ENCODE results near the gene SETSIP.
"Not testable (repeated sequence)": the region's sequence is repeated elsewhere in the genome, so short reads cannot be mapped to it uniquely, and the experiment has no call there.

The SETSIP gene, protein sequence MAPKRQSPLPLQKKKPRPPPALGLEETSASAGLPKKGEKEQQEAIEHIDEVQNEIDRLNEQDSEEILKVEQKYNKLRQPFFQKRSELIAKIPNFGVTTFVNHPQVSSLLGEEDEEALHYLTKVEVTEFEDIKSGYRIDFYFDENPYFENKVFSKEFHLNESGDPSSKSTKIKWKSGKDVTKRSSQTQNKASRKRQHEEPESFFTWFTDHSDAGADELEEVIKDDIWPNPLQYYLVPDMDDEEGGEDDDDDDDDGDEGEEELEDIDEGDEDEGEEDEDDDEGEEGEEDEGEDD

DNA sequence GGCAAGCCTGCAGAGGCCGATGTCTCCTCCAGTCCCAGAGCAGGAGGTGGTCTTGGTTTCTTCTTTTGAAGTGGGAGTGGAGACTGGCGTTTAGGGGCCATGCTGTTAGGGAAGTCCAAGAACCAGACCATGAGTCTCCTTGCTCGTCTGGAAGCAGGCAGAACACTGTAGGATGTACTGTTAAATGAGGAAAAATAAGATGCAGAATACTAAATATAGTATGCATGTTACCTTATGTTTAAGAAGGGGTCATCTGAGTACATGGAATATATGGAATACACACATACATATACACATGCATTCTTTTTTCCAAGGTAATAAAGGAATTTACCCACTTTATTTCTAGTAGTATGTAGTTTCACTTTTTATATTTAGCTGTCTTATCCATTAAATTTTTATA is at the start of gene SETSIP:
Gene SETSIP (minus strand): TSS at position 101 of the 400 bp plus-strand sequence. CDS start 0 bp downstream, at position 101.
- no peak for DNase-seq

DNA sequence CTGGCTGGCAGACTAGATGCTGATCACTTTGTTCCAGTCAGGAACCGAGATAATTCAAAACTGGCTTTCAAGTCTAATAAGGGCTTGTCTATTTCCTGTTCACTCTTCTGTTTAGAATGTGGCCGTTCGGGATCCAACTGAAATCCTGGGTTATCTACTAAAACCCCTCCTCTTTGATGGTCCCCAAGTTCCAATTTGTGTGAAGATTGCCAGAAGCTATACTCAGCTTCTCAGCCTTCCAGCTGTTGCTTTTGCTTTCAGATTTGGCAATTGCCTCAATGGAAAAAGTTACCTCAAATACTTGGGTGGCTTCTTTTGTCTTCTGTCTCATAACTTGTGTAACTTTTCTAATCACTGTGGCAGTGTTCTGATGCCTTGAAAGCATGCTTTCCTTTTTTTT is 48.7 kb upstream of the SETSIP start:
- DNase-seq, result peak; percentile 40

DNA sequence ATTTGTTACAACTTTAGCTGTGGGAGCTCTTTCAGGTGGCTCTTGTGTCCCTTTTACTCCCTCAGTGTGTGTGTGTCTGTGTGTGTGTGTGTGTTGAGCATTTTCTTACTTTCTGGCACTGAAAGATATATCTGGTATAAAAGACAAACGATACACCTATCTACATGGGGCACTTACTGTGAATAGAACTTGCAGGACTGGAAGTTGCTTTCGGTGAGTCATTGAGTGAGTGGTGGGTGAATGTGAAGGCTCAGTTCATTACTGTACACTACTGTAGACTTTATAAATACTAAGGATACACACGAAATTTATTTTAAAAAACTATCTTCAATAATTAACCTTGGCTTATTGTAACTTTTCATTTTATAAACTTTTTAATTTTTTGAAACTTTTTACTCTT is 43.6 kb upstream of the SETSIP start:
- peak; percentile 18 for DNase-seq

DNA sequence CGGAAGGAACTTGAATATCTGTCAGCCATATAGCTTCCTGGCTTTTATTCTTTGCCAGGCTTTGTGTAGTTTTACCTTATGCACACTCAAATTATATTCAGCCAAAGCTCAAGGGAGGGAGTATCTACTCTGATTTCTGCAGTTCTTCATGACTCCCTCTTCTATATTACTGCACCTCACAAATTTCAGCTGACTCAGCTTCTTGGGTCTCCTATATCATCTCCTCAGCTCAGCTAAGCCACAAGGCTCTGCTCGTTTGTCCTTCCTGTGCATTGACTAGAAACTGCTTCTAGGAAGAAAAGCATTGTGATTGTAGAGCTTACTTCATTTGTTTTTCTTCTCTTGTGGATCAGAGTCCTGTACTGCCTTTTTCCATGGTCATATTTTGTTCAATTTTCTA is 42.3 kb upstream of the SETSIP start:
- no peak for DNase-seq

DNA sequence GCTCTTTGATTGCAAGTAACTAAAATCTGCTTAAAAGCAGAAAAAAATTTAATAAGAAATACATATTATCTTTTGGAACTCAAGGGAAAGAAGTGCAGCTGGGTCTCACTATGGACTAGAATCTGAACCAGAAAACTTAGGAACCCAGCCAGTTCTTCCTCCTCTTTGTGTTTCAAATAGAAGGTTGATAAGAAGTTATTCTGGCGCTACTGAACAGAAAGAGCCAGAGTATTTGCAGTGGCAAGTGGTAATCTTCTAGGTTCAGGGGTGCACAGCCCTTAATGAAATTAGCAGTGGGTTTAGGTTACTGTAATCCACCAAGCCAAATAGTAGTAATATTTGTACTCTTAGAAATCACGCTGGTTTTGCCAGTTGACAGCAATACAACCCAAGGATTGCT is 33.4 kb upstream of the SETSIP start:
- DNase-seq, result no peak

DNA sequence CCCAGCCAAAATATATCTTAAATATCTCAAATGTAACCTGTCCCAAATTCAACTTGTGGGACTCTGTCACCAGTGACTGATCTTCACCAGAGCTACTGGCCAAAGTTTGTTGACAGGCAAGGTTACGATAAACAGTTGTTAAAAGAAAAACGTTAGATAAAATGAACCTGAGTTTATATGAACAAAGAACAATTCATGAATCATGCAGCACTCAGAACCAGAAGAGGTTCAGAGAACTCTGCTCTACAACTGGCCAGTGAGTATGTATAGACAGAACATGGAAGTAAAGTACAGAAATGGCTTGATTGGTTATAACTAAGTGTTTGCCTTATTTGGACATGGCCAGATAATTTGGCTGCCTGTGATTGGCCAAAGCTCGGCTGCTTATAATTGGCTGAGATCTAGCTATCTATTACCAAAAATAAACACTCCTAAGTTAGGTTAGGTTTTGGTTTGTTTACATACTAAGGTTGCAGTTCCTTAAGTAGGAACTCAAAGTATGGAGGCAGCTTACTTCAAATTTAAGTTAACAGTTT is 30.4 kb upstream of the SETSIP start:
- no peak for DNase-seq

DNA sequence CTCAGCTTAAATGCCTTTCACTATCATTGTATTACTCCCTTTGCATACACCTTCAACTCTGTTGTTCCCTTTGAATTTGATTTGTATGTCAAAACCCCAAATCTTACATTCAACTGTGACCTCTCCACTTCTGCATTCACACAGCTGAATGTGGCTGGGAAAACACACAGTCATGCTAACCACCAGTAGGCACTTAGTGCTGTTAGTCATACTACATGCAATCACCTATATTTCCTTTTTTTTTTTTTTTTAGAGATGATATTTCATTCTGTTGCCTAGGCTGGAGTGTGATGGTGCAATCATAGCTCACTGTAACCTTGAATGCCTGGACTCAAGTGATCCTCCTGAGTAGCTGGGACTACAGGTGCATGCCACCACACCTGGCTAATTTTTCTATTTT is 21.1 kb upstream of the SETSIP start:
- DNase-seq, result peak; percentile 60

DNA sequence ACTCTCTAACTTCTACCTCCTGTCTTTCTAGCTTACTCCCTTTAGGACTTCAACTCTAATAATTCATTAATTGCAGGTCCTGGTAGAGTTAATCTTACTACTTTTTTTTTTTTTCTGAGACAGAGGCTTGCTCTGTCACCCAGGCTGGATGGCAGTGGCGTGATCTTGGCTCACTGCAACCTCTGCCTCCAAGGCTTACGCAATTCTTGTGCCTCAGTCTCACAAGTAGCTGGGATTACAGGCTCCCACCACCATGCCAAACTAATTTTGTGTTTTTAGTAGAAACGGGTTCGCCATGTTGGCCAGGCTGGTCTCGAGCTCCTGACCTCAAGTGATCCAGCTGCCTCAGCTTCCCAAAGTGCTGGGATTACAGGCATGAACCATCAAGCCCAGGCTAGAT is 20.7 kb upstream of the SETSIP start:
- DNase-seq, result no peak

DNA sequence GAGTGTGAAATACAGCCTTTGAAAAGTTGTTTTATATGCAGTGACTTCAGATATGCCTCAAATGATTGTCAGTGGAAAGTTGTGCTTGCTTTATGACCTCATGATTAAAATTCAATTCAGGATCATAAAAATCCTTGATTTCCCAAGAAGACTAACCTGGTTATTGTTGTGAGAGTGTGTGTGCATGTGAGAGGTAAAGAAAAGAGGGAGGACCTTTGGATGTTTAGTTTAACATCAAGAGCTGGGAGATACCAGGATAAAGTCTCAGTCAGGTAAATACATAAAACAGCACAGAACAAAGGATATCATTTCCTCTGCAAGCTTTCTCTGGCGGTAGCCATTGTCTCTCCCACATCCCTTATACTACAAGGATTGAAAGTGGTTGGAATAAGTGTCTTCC is 19.4 kb upstream of the SETSIP start:
- DNase-seq, result no peak

DNA sequence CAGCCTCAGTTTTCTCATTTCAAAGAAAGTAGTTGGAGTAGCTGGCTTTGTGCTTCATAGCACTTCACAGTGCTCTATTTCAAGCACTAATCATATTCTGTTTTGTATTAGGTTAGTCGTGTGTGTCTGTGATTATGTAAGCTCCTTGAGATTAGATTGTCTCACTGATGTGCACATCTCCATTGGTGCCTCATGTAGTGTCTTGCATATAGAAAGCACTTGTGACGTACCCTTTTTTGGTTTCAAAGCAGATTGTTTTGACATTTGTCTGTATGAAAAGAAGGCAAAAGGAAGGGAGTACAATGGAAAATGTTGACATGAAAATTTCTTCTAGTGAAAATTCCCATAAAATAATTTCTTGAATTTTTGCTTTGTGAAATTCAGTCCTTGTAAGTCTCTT is 18.9 kb upstream of the SETSIP start:
- no peak for DNase-seq

DNA sequence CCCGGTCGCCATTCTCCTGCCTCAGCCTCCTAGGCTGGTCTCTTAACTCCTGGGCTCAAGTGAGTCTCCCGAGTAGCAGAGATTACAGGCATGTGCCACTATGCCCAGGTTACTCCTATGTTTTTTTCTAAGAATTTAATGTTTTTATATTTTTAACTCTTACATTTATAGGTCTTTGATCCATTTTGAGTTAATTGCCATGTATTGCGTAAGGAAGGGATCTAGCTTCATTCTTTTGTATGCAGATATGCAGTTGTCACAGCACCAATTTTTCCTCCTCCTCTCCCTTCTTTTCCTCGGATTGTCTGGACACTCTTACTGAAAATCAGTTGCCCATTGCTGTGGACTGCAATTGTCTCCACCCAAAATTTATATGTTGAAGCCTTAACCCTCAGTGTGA is 16.4 kb upstream of the SETSIP start:
- no peak for DNase-seq

DNA sequence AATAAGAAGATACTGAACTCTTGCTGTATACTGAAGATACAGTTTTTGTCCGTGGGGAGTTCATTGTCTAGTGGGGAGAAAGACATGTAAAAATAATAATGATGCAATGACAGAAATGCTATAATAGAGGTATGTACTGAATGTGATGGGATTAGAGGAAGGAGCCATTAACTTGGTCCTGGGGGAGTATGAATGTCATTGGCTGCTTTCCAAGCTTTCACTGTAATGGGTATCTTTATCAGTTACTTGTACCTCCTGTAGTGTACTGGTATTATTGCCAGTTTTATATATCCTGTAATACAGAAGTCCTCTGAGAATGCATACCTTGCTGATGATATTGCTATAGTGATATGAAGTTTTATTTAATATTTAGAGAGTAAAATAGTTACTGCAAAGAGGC is 12.3 kb upstream of the SETSIP start:
- DNase-seq, result peak; percentile 15

DNA sequence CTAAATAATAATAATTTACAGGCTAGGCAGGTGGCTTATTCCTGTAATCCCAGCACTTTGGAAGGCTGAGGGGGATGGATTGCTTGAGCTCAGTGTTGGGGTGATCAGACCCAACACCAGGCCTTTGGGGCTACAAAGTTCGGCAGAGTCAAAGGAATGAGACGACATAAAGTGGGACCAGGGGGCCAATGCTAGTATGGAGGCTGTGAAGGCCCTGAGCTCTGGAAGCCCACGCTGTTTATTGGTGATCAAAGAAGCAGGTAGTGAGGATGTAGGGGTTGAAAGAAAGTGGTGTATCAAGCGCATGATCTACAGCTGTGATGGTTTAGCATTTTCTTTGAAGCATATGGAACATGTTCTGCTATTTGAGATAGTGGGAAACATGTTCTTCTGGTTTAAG is 10.5 kb upstream of the SETSIP start:
- DNase-seq, result peak; percentile 18

DNA sequence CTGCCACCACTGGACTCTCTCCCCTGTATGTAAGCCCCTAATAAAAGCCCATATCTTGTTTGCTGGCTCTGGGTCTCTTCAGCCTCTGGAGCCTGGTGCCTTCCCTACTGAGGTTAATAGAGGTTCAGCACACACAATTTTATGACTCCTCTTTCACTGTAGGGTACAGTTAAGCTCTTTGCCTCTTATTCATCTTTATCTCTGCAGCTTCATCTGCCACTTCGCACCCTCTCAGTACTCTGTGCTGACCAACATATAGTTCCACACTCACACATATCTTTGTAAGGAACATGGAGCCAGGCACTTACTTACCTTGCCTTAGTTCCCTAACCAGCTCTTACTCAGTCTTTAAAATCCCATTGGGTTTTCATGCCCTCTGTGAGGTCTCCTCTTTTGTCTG is 9.4 kb upstream of the SETSIP start:
- no peak for DNase-seq

DNA sequence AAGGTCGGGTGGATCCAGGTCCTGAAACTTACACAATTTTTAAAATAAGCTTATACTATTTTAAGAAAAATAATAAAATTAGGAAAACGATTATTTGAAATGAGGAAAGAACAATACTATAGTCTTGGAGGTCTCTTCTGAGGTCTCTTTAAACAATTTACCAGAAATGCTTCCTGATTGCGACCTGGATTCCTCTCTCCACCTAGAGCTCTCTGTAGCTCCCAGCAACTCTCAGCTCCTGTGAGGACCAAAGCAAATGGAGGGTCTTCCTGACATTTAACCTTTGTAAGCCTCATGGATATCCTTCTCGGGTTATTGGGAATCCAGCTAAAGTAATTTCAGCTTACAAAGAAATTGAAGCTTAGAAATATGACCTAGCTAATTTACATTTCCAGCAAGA is 5.8 kb upstream of the SETSIP start:
- no peak for DNase-seq

DNA sequence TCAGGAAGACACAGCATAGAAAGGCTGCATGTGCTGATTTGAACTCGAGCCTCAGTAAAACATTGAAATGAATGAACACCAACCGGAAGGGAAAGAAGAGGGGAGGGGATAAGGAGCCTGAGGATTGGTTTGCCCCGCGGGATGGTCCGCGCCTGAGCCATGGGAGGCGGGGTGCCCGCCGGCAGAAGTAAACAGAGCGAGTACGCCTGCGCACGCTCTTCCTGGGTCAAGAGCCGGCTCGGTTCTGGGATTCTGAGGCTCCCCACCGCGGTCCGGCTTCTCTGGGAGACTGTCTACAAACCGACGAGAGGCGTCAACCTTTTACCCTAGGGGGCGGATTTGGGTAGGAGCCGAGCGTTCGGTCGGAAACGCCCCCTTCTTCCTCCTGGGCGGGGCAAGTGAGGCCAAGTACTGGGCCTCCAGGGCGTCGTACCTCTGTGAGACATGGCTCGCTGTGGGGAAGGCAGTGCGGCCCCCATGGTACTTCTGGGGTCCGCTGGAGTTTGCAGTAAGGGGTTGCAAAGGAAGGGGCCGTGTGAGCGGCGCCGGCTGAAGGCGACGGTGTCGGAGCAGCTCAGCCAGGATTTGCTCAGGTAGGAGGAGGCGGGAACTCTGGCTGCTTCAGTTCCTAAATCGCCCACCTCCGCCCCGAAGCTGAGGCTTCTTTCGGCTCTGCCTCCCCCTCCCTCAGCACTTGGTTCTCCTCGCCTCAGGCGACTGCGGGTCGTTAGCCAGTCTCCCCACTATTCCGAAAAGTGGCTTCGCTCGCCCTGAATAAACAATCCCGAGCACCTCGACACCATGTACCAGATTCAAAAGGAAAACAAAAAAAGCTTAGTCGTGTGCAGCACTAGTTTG is 5.1 kb upstream of the SETSIP start, which contains the start of gene BTBD8:
Gene BTBD8 (plus strand): TSS at position 218 of the 858 bp plus-strand sequence. CDS start 227 bp downstream, at position 445.
- DNase-seq, result peak; percentile 94

DNA sequence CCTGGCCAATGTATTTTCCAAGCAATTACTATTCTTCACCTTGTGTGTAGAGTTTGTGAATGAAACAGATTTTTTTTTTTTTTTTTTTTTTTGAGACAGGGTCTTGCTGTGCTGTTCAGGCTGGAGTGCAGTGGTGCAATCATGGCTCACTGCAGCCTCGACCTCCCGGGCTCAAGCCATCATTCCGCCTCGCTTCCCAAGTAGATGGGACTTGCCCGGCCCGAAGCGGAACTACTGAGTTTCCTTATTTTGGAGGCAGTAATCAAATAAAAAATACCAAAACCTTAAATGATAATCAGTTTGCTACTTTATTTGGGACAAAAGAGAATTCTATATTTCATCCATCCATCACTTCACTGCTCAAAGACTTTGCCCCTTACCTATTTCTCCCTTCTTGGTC is 4.2 kb upstream of the SETSIP start:
- DNase-seq, result no peak

DNA sequence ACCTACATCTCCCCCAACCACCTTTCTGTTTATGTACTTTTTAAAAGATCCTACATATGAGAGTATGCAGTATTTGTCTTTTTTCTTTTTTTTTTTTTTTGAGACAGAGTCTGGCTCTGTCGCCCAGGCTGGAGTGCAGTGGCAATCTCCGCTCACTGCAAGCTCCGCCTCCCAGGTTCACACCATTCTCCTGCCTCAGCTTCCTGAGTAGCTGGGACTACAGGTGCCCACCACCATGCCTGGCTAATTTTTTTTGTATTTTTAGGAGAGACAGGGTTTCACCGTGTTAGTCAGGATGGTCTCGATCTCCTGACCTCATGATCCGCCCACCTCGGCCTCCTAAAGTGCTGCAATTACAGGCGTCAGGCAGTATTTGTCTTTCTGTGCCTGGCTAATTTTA is 2.9 kb upstream of the SETSIP start:
- DNase-seq, result not testable (repeated sequence)

DNA sequence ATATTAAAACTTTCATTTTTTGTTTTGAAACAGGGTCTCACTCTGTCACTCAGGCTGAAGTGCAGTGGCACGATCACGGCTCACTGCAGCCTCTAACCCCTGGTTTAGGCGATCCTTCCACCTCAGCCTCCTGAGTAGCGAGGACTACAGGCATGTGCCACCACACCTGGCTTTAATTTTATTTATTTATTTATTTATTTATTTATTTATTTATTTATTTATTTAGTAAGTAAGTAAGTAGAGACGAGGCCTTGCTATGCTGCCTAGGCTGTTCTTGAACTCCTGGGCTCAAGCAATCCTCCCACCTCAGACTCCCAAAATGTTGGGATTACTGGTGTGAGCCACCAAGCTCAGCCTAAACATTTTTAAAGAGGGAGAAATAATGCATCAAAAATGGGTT is 1.2 kb upstream of the SETSIP start:
- no peak for DNase-seq

DNA sequence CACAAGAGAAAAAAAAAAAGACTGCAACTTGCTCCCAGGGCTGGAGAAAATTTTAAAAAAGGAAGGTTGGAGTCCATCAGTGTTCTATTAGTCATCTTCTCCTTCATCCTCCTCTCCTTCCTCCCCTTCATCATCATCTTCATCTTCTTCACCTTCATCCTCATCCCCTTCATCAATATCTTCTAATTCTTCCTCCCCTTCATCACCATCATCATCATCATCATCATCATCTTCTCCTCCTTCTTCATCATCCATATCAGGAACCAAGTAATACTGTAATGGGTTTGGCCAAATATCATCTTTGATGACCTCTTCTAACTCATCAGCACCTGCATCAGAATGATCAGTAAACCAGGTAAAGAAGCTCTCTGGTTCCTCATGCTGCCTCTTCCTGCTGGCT is 765 bp downstream of the SETSIP start:
- not testable (repeated sequence) for DNase-seq

DNA sequence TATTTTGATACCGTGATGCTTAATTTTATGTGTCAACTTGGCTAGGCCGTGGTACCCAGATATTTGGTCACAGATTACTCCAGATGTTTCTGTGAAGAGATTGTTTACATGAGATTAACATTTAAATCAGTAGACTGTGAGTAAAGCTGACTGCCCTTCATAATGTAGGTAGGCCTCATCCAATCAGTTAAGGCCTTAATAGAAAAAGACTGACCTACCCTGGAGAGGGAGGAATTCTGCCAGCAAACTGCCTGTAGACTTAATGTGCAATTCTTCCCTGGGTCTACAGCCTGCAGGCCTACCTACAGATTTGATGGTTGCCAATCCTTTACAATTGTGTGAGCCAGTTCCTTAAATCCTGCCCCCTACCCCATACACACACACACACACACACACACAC is 4.3 kb downstream of the SETSIP start:
- DNase-seq, result no peak

DNA sequence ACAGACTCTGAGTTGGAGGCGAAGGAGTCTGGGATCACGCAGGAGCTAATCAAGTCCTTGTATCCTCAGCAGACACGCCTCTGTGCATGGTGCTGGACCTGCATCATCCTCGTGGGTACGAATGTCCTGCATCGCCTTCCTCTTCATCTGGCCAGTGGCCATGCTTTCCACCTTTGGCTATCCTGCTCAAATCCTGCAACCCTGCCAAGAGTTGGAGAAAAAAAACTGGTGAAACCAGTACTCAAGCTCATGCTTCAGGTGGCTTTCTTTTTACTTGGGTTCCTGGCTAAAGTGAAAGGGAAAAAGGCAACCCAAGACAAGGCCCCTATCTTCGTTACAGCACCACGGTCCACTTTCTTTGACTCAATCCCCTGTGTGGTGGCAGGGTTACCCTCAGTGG is 8.9 kb downstream of the SETSIP start:
- no peak for DNase-seq

DNA sequence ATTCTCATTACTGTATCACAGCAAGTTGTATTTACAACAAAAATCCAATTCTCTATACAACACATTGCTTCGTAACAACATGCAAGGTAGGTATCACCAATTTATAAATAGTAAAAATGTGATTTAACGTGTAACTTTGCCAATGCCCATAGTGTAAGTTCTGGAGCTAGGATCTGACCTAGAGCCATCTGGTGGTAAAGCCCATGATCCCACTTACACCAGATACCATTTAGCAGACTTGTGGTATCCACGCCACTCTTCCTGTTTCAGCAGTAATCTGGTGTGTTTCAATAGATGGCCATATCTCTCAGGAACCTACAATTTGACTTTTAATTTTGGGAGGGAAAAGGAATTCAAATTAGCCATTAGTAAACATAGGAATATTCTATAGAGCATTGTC is 10.2 kb downstream of the SETSIP start:
- DNase-seq, result peak; percentile 32

DNA sequence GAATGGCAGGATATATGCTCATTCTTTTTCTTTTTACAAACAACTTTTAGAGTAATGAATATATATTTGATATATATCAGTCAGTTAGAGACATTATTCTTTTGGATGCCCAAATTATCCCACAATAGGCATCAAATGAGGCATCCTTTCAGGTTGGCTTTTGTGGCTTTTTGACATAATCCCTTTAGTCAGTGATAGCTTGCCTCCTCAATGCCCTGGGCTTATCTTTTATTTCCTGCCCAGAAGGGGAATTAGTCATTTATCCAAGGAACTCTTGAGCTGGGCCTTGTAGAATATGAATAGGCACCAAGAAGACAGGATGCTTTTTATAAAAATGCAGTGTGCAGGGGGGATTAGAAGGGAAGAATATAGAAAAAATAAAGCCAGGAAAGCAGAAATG is 23.3 kb downstream of the SETSIP start:
- DNase-seq, result no peak

Data from OCI-M1 (cell line).